Measurements from ENCODE around the gene CDCP2. TPM values are rescaled to one million over a fixed set of nuclear protein-coding genes. Genes with fewer than 3 reads are reported as not detected.

Gene CDCP2
- total RNA-seq, 1 experiment from 2014 or later: not detected

DNA sequence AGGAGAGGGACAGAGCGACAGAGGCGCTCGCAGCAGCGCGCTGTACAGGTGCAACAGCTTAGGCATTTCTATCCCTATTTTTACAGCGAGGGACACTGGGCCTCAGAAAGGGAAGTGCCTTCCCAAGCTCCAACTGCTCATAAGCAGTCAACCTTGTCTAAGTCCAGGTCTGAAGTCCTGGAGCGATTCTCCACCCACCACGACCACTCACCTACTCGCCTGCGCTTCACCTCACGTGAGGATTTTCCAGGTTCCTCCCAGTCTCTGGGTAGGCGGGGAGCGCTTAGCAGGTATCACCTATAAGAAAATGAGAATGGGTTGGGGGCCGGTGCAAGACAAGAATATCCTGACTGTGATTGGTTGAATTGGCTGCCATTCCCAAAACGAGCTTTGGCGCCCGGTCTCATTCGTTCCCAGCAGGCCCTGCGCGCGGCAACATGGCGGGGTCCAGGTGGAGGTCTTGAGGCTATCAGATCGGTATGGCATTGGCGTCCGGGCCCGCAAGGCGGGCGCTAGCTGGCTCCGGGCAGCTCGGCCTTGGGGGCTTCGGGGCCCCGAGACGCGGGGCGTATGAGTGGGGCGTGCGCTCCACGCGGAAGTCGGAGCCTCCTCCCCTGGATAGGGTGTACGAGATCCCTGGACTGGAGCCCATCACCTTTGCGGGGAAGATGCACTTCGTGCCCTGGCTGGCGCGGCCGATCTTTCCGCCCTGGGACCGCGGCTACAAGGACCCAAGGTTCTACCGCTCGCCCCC, 47.1 kb upstream of the CDCP2 start, which contains the start of the genes CYB5RL and MRPL37:
CYB5RL (minus strand) TSS at position 266 of the 754 bp plus-strand sequence. CDS start 4,414 bp downstream, outside the sequence.
MRPL37 (plus strand) TSS at position 403 of the 754 bp plus-strand sequence; CDS start at position 480, 77 bp downstream.
- peak within 1 kb of the TSS; percentile 91 to 93 for H3K4me3 ChIP-seq (ENCODE audit: low read depth in 2 of 2, low read length in 2 of 2)

GRCh38 chr1:54199151-54199764, 46.5 kb upstream of the CDCP2 start:
- DNase-seq (ENCODE audit: low read depth, low spot score) (no peak), ATAC-seq (no peak; the same call in 1 of the 2 replicates)
- POLR2A ChIA-PET: no interaction called here
- TF ChIP-seq CTCF (IDR thresholded peaks at IDR 0.05): no peak
- no peak for TF ChIP-seq TCF7L2 (IDR thresholded peaks at IDR 0.05; ENCODE audit: low read depth, low read length)
- no peak for TF ChIP-seq SIN3A (IDR thresholded peaks at IDR 0.05; ENCODE audit: borderline replicate concordance, insufficient read depth, low read depth, low read length)
- intact Hi-C loops (cut with micrococcal nuclease; ENCODE audit: unreplicated experiment) (no loop called here), in situ Hi-C loops (cut with HindIII; ENCODE audit: low pct_unique_long_range_greater_than_20kb, low sequenced_read_pairs) (no loop called here)
- CTCF ChIA-PET: interaction anchor here (0.7 kb wide), 1 partner anchor 78 kb away, joined by 4 read pairs; no protein-coding TSS in a partner anchor
- Histone ChIP-seq H3K4me3 (ENCODE audit: low read depth in 2 of 2, low read length in 2 of 2) (peak overlapping the region; percentile 91 to 93), H3K9me3 (ENCODE audit: control insufficient read depth, insufficient read depth, low read depth, low read length) (no peaks in the 10 kb centered on the region), H3K4me1 (ENCODE audit: control insufficient read depth, insufficient read depth, low read length) (peaks cover 9% of the 10 kb centered on the region), H3K27ac (ENCODE audit: low read length) (peak overlapping the region; percentile 95), H3K36me3 (ENCODE audit: control insufficient read depth, insufficient read depth, low read length) (no peaks in the 10 kb centered on the region; the same call in 1 of the 2 replicates), H3K27me3 (ENCODE audit: control insufficient read depth, insufficient read depth, low read length) (no peaks in the 10 kb centered on the region)
- TSS peak; percentile 86 for BruUV-seq (replicated peaks)

More for the DNA sequence above, 47.1 kb upstream of the CDCP2 start, which contains the start of the genes CYB5RL and MRPL37:
- no TSS peak for BruUV-seq (replicated peaks)
- CTCF ChIA-PET: no interaction called here
- Histone ChIP-seq H3K9me3 (ENCODE audit: control insufficient read depth, insufficient read depth, low read depth, low read length) (no peaks in the 10 kb centered on the region), H3K27ac (ENCODE audit: low read length) (peak within 1 kb of the TSS; percentile 95), H3K4me1 (ENCODE audit: control insufficient read depth, insufficient read depth, low read length) (peaks cover 9% of the 10 kb centered on the region), H3K27me3 (ENCODE audit: control insufficient read depth, insufficient read depth, low read length) (no peaks in the 10 kb centered on the region), H3K36me3 (ENCODE audit: control insufficient read depth, insufficient read depth, low read length) (no peaks in the 10 kb centered on the region; the same call in 1 of the 2 replicates)
- POLR2A ChIA-PET: no interaction called here
- TF ChIP-seq POLR2AphosphoS5 (IDR thresholded peaks at IDR 0.05; ENCODE audit: low read depth, low read length): peak; percentile 80
- no peak for TF ChIP-seq TCF7L2 (IDR thresholded peaks at IDR 0.05; ENCODE audit: low read depth, low read length)
- TF ChIP-seq, protein P1, sequence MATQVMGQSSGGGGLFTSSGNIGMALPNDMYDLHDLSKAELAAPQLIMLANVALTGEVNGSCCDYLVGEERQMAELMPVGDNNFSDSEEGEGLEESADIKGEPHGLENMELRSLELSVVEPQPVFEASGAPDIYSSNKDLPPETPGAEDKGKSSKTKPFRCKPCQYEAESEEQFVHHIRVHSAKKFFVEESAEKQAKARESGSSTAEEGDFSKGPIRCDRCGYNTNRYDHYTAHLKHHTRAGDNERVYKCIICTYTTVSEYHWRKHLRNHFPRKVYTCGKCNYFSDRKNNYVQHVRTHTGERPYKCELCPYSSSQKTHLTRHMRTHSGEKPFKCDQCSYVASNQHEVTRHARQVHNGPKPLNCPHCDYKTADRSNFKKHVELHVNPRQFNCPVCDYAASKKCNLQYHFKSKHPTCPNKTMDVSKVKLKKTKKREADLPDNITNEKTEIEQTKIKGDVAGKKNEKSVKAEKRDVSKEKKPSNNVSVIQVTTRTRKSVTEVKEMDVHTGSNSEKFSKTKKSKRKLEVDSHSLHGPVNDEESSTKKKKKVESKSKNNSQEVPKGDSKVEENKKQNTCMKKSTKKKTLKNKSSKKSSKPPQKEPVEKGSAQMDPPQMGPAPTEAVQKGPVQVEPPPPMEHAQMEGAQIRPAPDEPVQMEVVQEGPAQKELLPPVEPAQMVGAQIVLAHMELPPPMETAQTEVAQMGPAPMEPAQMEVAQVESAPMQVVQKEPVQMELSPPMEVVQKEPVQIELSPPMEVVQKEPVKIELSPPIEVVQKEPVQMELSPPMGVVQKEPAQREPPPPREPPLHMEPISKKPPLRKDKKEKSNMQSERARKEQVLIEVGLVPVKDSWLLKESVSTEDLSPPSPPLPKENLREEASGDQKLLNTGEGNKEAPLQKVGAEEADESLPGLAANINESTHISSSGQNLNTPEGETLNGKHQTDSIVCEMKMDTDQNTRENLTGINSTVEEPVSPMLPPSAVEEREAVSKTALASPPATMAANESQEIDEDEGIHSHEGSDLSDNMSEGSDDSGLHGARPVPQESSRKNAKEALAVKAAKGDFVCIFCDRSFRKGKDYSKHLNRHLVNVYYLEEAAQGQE (IDR thresholded peaks at IDR 0.05; ENCODE audit: insufficient read depth in 1 of 2, low read depth in 2 of 2, low read length in 1 of 2): 0 out of 4 replicates have a peak, but pooled peaks of 1 of the 2 experiments have one; percentile 12
- no peak for TF ChIP-seq CTCF (IDR thresholded peaks at IDR 0.05)
- TF ChIP-seq SIN3A (IDR thresholded peaks at IDR 0.05; ENCODE audit: borderline replicate concordance, insufficient read depth, low read depth, low read length): no peak; the same call in 1 of the 2 replicates
- in situ Hi-C loops (cut with HindIII; ENCODE audit: low pct_unique_long_range_greater_than_20kb, low sequenced_read_pairs): no loop called here
- intact Hi-C loops (cut with micrococcal nuclease; ENCODE audit: unreplicated experiment): no loop called here
- ATAC-seq (peak; percentile 99), DNase-seq (ENCODE audit: low read depth, low spot score) (peak; percentile 94)
